Hepatocyte (in vitro differentiated cells): ENCODE results near the gene CCDC85C.

ENCODE experiments used
- EZH2 ChIP-seq: fragments of 200-600 bp; sonication (generic); IDR thresholded peaks from 2 replicates; pipeline ENCODE4 v1.6.1; 2016; ENCODE audit warnings: antibody characterized with exemption, mild to moderate bottlenecking, borderline replicate concordance
- EZH2phosphoT487 ChIP-seq: fragments of 200-600 bp; sonication (generic); IDR thresholded peaks from one replicate; pipeline ENCODE4 v1.6.1; 2018; ENCODE audit warnings: antibody characterized with exemption, mild to moderate bottlenecking, low read depth, moderate library complexity; ENCODE audit not compliant: unreplicated experiment, severe bottlenecking
- TF ChIP-seq, protein P1 (sequence below): fragments of 200-600 bp; sonication (generic); IDR thresholded peaks from 2 replicates; pipeline ENCODE4 v1.5.1; 2016; ENCODE audit warnings: antibody characterized with exemption, mild to moderate bottlenecking; ENCODE audit not compliant: poor library complexity

DNA sequence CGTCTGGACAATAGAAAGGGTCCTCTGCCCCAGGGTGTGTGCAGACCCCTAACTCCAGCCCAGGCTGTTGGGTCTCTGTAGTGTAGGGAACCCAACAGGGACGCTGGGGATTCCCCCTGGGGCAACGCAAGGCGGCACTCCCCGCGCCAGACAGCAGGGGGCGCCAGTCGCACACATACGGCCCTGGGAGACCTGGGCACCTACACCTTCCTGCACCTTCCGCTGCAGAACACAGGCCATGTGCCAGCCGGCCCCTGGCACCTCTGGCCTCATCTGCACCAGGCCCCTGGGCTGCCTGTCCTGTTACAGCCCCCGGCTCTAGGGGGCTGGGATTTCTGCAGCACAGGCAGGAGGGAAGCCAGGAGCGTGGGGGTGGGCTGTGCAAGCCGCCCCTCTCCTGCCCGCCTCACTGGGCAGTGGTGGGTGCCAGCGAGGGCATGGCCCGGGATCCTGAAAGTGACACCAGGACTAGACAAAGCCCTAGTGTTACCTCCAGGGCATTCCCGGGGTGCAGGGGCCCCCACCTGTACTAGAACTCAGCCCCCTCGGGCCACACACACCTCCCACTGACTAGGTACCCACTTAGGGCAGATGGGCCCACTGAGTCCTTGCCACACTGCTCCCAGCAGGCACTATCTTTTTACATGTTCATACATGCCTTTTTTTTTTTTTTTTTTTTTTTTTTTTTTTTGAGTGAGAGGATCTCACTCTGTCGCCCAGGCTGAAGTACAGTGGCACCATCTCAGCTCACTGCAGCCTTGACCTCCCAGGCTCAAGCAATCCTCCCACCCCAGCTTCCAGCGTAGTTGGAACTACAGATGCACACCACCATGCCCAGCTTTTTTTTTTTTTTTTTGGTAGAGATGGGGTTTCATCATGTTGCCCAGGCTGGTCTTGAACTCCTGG, 85.3 kb downstream of the CCDC85C start:
- TF ChIP-seq, protein P1, sequence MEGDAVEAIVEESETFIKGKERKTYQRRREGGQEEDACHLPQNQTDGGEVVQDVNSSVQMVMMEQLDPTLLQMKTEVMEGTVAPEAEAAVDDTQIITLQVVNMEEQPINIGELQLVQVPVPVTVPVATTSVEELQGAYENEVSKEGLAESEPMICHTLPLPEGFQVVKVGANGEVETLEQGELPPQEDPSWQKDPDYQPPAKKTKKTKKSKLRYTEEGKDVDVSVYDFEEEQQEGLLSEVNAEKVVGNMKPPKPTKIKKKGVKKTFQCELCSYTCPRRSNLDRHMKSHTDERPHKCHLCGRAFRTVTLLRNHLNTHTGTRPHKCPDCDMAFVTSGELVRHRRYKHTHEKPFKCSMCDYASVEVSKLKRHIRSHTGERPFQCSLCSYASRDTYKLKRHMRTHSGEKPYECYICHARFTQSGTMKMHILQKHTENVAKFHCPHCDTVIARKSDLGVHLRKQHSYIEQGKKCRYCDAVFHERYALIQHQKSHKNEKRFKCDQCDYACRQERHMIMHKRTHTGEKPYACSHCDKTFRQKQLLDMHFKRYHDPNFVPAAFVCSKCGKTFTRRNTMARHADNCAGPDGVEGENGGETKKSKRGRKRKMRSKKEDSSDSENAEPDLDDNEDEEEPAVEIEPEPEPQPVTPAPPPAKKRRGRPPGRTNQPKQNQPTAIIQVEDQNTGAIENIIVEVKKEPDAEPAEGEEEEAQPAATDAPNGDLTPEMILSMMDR, result peak; percentile 97
- no peak for TF ChIP-seq EZH2
- no peak for TF ChIP-seq EZH2phosphoT487
